GM12872 (cell line): ENCODE measurements around the gene CRACR2B.

ENCODE experiments used
- CTCF ChIP-seq: IDR thresholded peaks from 3 replicates; pipeline ENCODE4 v1.5.1; 2011; ENCODE audit warnings: low read depth, mild to moderate bottlenecking, low read length, moderate library complexity; ENCODE audit not compliant: insufficient read depth

CRACR2B gene

GRCh38 chr11:823441-824291, 4.1 kb upstream of the CRACR2B start:
- TF ChIP-seq CTCF: no peak

- no peak for TF ChIP-seq CTCF
Measured at GRCh38 chr11:824292-824880, 3.3 kb upstream of the CRACR2B start.

GRCh38 chr11:824942-825341, 2.8 kb upstream of the CRACR2B start:
- no peak for TF ChIP-seq CTCF

- TF ChIP-seq CTCF: no peak
Measured at GRCh38 chr11:825366-826226, 2.1 kb upstream of the CRACR2B start.

- no peak for TF ChIP-seq CTCF
Measured at GRCh38 chr11:826227-826621, 1.5 kb upstream of the CRACR2B start.

- no peak for TF ChIP-seq CTCF
Measured at GRCh38 chr11:826836-827145, 928 bp upstream of the CRACR2B start.
